H1 (cell line): ENCODE measurements around the gene SLX1A. TPM values are rescaled to one million over a fixed set of nuclear protein-coding genes. Genes with fewer than 3 reads are reported as not detected.

Experiments
- CTCF ChIA-PET: fragments of 300-600 bp; sonication (Branson Sonifier 250); formaldehyde crosslinking; loops from one replicate; lab custom pipeline; 2021; ENCODE audit not compliant: partially characterized antibody; lab: Charles Lee
- POLR2A ChIA-PET: fragments of 300-600 bp; sonication (Branson Sonifier 250); formaldehyde crosslinking; loops from one replicate; lab custom pipeline; 2021; ENCODE audit warnings: inconsistent platforms; ENCODE audit not compliant: partially characterized antibody; lab: Charles Lee
- DNase-seq, 2 experiments: peaks; one replicate each; pipeline versions ENCODE4 v3.0.0 to v3.0.0-alpha.2; 2010 to 2022; ENCODE audit warnings: low spot score in 2 of 2, low read depth in 1 of 2, mixed read lengths in 1 of 2
- FAIRE-seq: peaks from 2 replicates; lab custom pipeline; 2011; peaks lifted over from hg19 to GRCh38; lab: Jason Lieb, UNC
- H2AFZ ChIP-seq: 2 replicates; pipeline ENCODE4 v1.8.1; 2012; ENCODE audit warnings: low read length, inconsistent platforms
- H2AK5ac ChIP-seq: 2 replicates; pipeline ENCODE4 v1.6.1; 2013; ENCODE audit warnings: low read depth, low read length
- H2BK120ac ChIP-seq: replicated peaks from 2 replicates; pipeline ENCODE3; 2013; ENCODE audit warnings: low read depth, low read length, inconsistent platforms
- H2BK12ac ChIP-seq: 2 replicates; pipeline ENCODE4 v1.6.1; 2013; ENCODE audit warnings: low read depth, low read length
- H2BK15ac ChIP-seq: 2 replicates; pipeline ENCODE4 v1.6.1; 2013; ENCODE audit warnings: low read length
- H2BK20ac ChIP-seq: 2 replicates; pipeline ENCODE4 v1.6.1; 2013; ENCODE audit warnings: low read length
- H2BK5ac ChIP-seq: 2 replicates; pipeline ENCODE4 v1.6.1; 2013; ENCODE audit warnings: low read depth, low read length
- H3K14ac ChIP-seq: 2 replicates; pipeline ENCODE4 v1.6.1; 2013; ENCODE audit warnings: inconsistent platforms; ENCODE audit not compliant: insufficient read length
- H3K18ac ChIP-seq: 2 replicates; pipeline ENCODE4 v1.6.1; 2013; ENCODE audit warnings: low read length; ENCODE audit errors: extremely low read depth
- H3K23ac ChIP-seq: 2 replicates; pipeline ENCODE4 v1.6.1; 2013; ENCODE audit warnings: inconsistent platforms; ENCODE audit not compliant: insufficient read length
- H3K23me2 ChIP-seq: 2 replicates; pipeline ENCODE4 v1.6.1; 2013; ENCODE audit warnings: low read depth, low read length
- H3K27ac ChIP-seq: 2 replicates; pipeline ENCODE4 v1.6.1; 2011; ENCODE audit warnings: low read depth, low read length, inconsistent platforms
- H3K27me3 ChIP-seq, 4 experiments: replicated peaks in 1 of 4; 1 replicate in 1 of 4; 2 replicates in 3 of 4; pipeline versions ENCODE4 v1.6.1 to v1.8.1; 2011 to 2013; ENCODE audit warnings: low read length in 3 of 4, mild to moderate bottlenecking in 3 of 4, inconsistent platforms in 2 of 4, mixed read lengths in 2 of 4, moderate library complexity in 1 of 4; ENCODE audit not compliant: control insufficient read depth in 3 of 4, insufficient read depth in 3 of 4; ENCODE audit errors: extremely low read depth in 1 of 4
- H3K36me3 ChIP-seq, 4 experiments: 2 replicates each; pipeline versions ENCODE4 v1.6.1 to v1.8.1; 2011 to 2013; ENCODE audit warnings: mild to moderate bottlenecking in 4 of 4, low read length in 3 of 4, moderate library complexity in 2 of 4, control low read depth in 1 of 4, inconsistent platforms in 1 of 4; ENCODE audit not compliant: insufficient read depth in 4 of 4, control insufficient read depth in 2 of 4
- H3K4ac ChIP-seq: replicated peaks from 2 replicates; pipeline ENCODE3; 2013; ENCODE audit warnings: low read length, low read depth, mixed read lengths, inconsistent platforms; ENCODE audit not compliant: insufficient read length
- H3K4me1 ChIP-seq, 4 experiments: replicated peaks in 1 of 4; 1 replicate in 1 of 4; 2 replicates in 3 of 4; pipeline versions ENCODE4 v1.6.1 to v1.8.1; 2011 to 2013; ENCODE audit warnings: low read length in 3 of 4, inconsistent platforms in 2 of 4, mixed read lengths in 1 of 4; ENCODE audit not compliant: insufficient read depth in 4 of 4, control insufficient read depth in 3 of 4
- H3K4me2 ChIP-seq, 2 experiments: 2 replicates each; pipeline versions ENCODE4 v1.6.1 to v1.8.1; 2011 to 2013; ENCODE audit warnings: low read depth in 2 of 2, low read length in 2 of 2, control low read depth in 1 of 2, inconsistent platforms in 1 of 2, mild to moderate bottlenecking in 1 of 2; ENCODE audit not compliant: insufficient read depth in 1 of 2
- H3K4me3 ChIP-seq, 4 experiments: fragments of 200-600, 300-600 bp in 1 of 4; sonication (generic), shearing (Covaris generic), sonication (Bioruptor Twin) in 1 of 4; 2 replicates each; pipeline versions ENCODE4 v1.5.1 to v1.8.1; 2011 to 2016; ENCODE audit warnings: low read length in 4 of 4, low read depth in 3 of 4, control low read depth in 2 of 4, inconsistent platforms in 2 of 4, mild to moderate bottlenecking in 2 of 4, mixed read lengths in 1 of 4, moderate library complexity in 1 of 4; ENCODE audit not compliant: insufficient read depth in 2 of 4; ENCODE audit errors: extremely low read depth in 1 of 4
- H3K56ac ChIP-seq: replicated peaks from 2 replicates; pipeline ENCODE3; 2013; ENCODE audit warnings: low read depth, mild to moderate bottlenecking, mixed read lengths, low read length, inconsistent platforms; ENCODE audit not compliant: insufficient read length
- H3K79me1 ChIP-seq: 2 replicates; pipeline ENCODE4 v1.6.1; 2013; ENCODE audit warnings: low read depth, low read length, control low read depth
- H3K79me2 ChIP-seq, 2 experiments: 2 replicates each; pipeline versions ENCODE4 v1.6.1 to v1.8.1; 2012 to 2013; ENCODE audit warnings: low read length in 2 of 2, mild to moderate bottlenecking in 2 of 2, inconsistent platforms in 1 of 2; ENCODE audit not compliant: insufficient read depth in 2 of 2, control insufficient read depth in 1 of 2
- H3K9ac ChIP-seq, 4 experiments: replicated peaks in 1 of 4; 1 replicate in 1 of 4; 2 replicates in 3 of 4; pipeline versions ENCODE4 v1.6.1 to v1.8.1; 2011 to 2013; ENCODE audit warnings: low read depth in 3 of 4, low read length in 3 of 4, control low read depth in 2 of 4, mild to moderate bottlenecking in 2 of 4, moderate library complexity in 2 of 4, inconsistent platforms in 1 of 4; ENCODE audit errors: extremely low read depth in 1 of 4
- H3K9me3 ChIP-seq, 2 experiments: 2 replicates each; pipeline versions ENCODE4 v1.6.1 to v1.8.1; 2012 to 2013; ENCODE audit warnings: mild to moderate bottlenecking in 2 of 2, moderate library complexity in 2 of 2, control low read depth in 1 of 2, inconsistent platforms in 1 of 2, low read depth in 1 of 2, low read length in 1 of 2, mixed read lengths in 1 of 2; ENCODE audit not compliant: insufficient read depth in 2 of 2
- H4K20me1 ChIP-seq, 2 experiments: replicated peaks in 1 of 2; 2 replicates each; pipeline versions ENCODE3 to v1.8.1; 2011 to 2013; ENCODE audit warnings: inconsistent platforms in 2 of 2, low read length in 2 of 2, mild to moderate bottlenecking in 1 of 2; ENCODE audit not compliant: insufficient read depth in 2 of 2, control insufficient read depth in 1 of 2
- H4K5ac ChIP-seq: 2 replicates; pipeline ENCODE4 v1.6.1; 2013; ENCODE audit warnings: low read length, low read depth, mixed read lengths, inconsistent platforms; ENCODE audit not compliant: insufficient read length
- H4K8ac ChIP-seq: 2 replicates; pipeline ENCODE4 v1.8.0; 2013; ENCODE audit warnings: mild to moderate bottlenecking, moderate library complexity, low read length, inconsistent platforms; ENCODE audit not compliant: insufficient read depth; ENCODE audit errors: extremely low read depth
- H4K91ac ChIP-seq: replicated peaks from 2 replicates; pipeline ENCODE3; 2013; ENCODE audit warnings: low read length, mixed read lengths, inconsistent platforms; ENCODE audit not compliant: insufficient read length
- HDAC2 ChIP-seq, 2 experiments: fragments of 300-600 bp in 1 of 2; sonication (generic) in 1 of 2; IDR thresholded peaks; 2 replicates each; pipeline ENCODE4 v1.6.1; 2011 to 2012; ENCODE audit warnings: low read depth in 2 of 2, low read length in 2 of 2, mild to moderate bottlenecking in 2 of 2, moderate library complexity in 2 of 2, borderline replicate concordance in 1 of 2, inconsistent platforms in 1 of 2
- WGBS, 2 experiments: shearing (Covaris generic) in 1 of 2; methylation state at CpG; one replicate each; pipeline versions ENCODE4 v1.1.6 to v1.1.7; 2013 to 2015; ENCODE audit warnings: low lambda C conversion rate in 2 of 2, mixed read lengths in 2 of 2, inconsistent platforms in 1 of 2, low coverage in 1 of 2, missing lambda C conversion rate in 1 of 2; ENCODE audit not compliant: insufficient replicate concordance in 2 of 2, insufficient coverage in 1 of 2, insufficient read length in 1 of 2; ENCODE audit errors: extremely low coverage in 1 of 2, missing lambda C conversion rate in 1 of 2; 5-methylcytosine and 5-hydroxymethylcytosine counted together
- polyA plus RNA-seq, 7 experiments: library from polyadenylated mRNA; depleted of rRNA in 3 of 7; stranded (reverse) in 5 of 7; unstranded in 2 of 7; fragments of >200 nt in 5 of 7; fragments of 200-250 nt in 2 of 7; gene quantifications; 1 replicate in 5 of 7; 2 replicates in 1 of 7; 4 replicates in 1 of 7; pipeline versions ENCODE4 v1.2.1 to v1.2.3, GENCODE V29; 2011 to 2013; ENCODE audit warnings: missing spikeins in 2 of 7, mixed read lengths in 2 of 7
- total RNA-seq: library from RNA; stranded (reverse); fragmentation: NEBNext Ultra II Directional; extraction: Animal tissue kit (Norgen Biotek cat#: 25700); gene quantifications from 2 replicates; pipeline ENCODE4 v1.2.1, GENCODE V29; 2021

Gene SLX1A
- total and polyA plus RNA-seq, 2 of the 8 experiments (the other 6 are each of a cell fraction or from before 2014, with no cell fraction given): 4.7 to 36.9 TPM

DNA sequence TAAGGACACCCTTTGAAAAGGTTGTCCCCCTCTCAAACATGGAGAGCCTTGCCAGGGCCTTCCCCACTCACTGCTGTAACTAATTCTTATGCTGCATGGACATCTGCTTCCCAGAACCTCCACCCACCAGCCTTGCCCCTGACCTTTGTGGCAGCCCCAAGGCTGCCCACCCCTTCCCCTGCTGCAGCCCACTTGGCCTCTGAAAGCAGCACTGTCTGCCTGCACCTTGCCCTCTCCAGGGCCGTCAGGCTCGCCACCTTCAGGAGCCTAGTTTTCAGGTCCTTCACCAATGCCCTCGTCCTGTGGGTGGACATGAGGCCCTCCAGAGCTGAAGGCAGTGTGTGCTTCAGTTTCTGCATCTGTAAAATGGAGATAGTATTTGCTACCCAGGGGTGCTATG lies 12.9 kb upstream of the SLX1A start:
- H2BK20ac ChIP-seq: no peak overlapping the region
- H2BK12ac ChIP-seq: no peak overlapping the region
- TF ChIP-seq HDAC2 (IDR thresholded peaks at IDR 0.05; ENCODE audit: borderline replicate concordance in 1 of 2, low read depth in 2 of 2, low read length in 2 of 2): no peak
- H3K79me1 ChIP-seq: no peaks in the 10 kb centered on the region
- no peak overlapping the region for H3K27ac ChIP-seq
- H4K20me1 ChIP-seq: peaks cover 3 to 5% of the 10 kb centered on the region in 2 experiments
- WGBS, 2 experiments: 66% methylated on average over 3 of the region's 3 CpGs; no CpG with 5 or more reads in 1 of the 2 experiments
- no peak for FAIRE-seq
- H3K9ac ChIP-seq: no peak overlapping the region
- peaks cover 0 to 22% (median 12%) of the 10 kb centered on the region in 4 experiments; a peak in 4 of 7 replicates for H3K27me3 ChIP-seq
- no peak overlapping the region for H2BK120ac ChIP-seq
- H4K91ac ChIP-seq: no peak overlapping the region
- peaks cover 10% of the 10 kb centered on the region; the same call in 1 of the 2 replicates for H3K23me2 ChIP-seq
- no peaks in the 10 kb centered on the region for H3K9me3 ChIP-seq
- H3K56ac ChIP-seq: no peak overlapping the region
- H3K4ac ChIP-seq: no peak overlapping the region
- H2AFZ ChIP-seq: no peak overlapping the region
- H3K4me3 ChIP-seq: no peak overlapping the region
- POLR2A ChIA-PET: no interaction called here
- H2AK5ac ChIP-seq: no peak overlapping the region
- no peaks in the 10 kb centered on the region for H3K79me2 ChIP-seq
- H4K8ac ChIP-seq: no peak overlapping the region; the same call in 1 of the 2 replicates
- no peak overlapping the region for H2BK15ac ChIP-seq
- H3K18ac ChIP-seq: no peak overlapping the region
- H3K14ac ChIP-seq: no peak overlapping the region
- no peak overlapping the region for H3K23ac ChIP-seq
- no peak overlapping the region for H3K4me2 ChIP-seq
- H3K4me1 ChIP-seq: peaks cover 0 to 10% (median 4%) of the 10 kb centered on the region in 4 experiments; a peak in 4 of 7 replicates
- CTCF ChIA-PET: no interaction called here
- H2BK5ac ChIP-seq: no peak overlapping the region
- DNase-seq: no peak
- H3K36me3 ChIP-seq: no peaks in the 10 kb centered on the region
- H4K5ac ChIP-seq: no peak overlapping the region
